Small intestine (tissue), 7 donors: Measurements from ENCODE around the gene ERMARD. TPM values are rescaled to one million over a fixed set of nuclear protein-coding genes. Genes with fewer than 3 reads are reported as not detected.

Source experiments
- DNase-seq, 2 donors: peaks; one replicate each; pipeline versions ENCODE4 v3.0.0 to v3.0.0-alpha.2; 2013
- FAIRE-seq: peaks from 2 replicates; lab custom pipeline; 2012; peaks lifted over from hg19 to GRCh38; lab: Jason Lieb, UNC
- H3K27ac ChIP-seq, 3 donors: one replicate each; pipeline ENCODE4 v1.5.1; 2013; ENCODE audit warnings: low read length in 2 of 3, mild to moderate bottlenecking in 2 of 3, control low read depth in 1 of 3, inconsistent platforms in 1 of 3, low read depth in 1 of 3, moderate library complexity in 1 of 3
- H3K27me3 ChIP-seq, 3 donors: one replicate each; pipeline ENCODE4 v1.6.1; 2013; ENCODE audit warnings: low read length in 3 of 3, inconsistent platforms in 1 of 3; ENCODE audit not compliant: control insufficient read depth in 3 of 3, insufficient read depth in 3 of 3
- H3K36me3 ChIP-seq, 3 donors: one replicate each; pipeline ENCODE4 v1.6.1; 2013; ENCODE audit warnings: low read length in 3 of 3, inconsistent platforms in 1 of 3, low read depth in 1 of 3, mild to moderate bottlenecking in 1 of 3, moderate library complexity in 1 of 3; ENCODE audit not compliant: control insufficient read depth in 3 of 3, insufficient read depth in 2 of 3
- H3K4me1 ChIP-seq, 3 donors: one replicate each; pipeline ENCODE4 v1.6.1; 2013; ENCODE audit warnings: low read length in 2 of 3, inconsistent platforms in 1 of 3, low read depth in 1 of 3, mild to moderate bottlenecking in 1 of 3, moderate library complexity in 1 of 3; ENCODE audit not compliant: control insufficient read depth in 3 of 3, insufficient read depth in 2 of 3
- H3K4me3 ChIP-seq, 3 donors: one replicate each; pipeline ENCODE4 v1.5.1; 2013; ENCODE audit warnings: low read length in 3 of 3, control low read depth in 1 of 3, inconsistent platforms in 1 of 3, low read depth in 1 of 3, mild to moderate bottlenecking in 1 of 3, moderate library complexity in 1 of 3
- H3K9me3 ChIP-seq, 2 donors: one replicate each; pipeline ENCODE4 v1.6.1; 2013; ENCODE audit warnings: low read depth in 1 of 2, low read length in 1 of 2; ENCODE audit not compliant: control insufficient read depth in 2 of 2, insufficient read depth in 1 of 2
- WGBS, 3 donors: extraction: QIAGEN DNeasy Blood & Tissue Kit; methylation state at CpG; one replicate each; pipeline ENCODE4 v1.1.7; 2013; 5-methylcytosine and 5-hydroxymethylcytosine counted together
- polyA plus RNA-seq, 4 donors: library from polyadenylated mRNA; stranded (reverse) in 3 of 4; unstranded in 1 of 4; fragments of 200-250 nt in 3 of 4; fragments of 120-200 nt in 1 of 4; gene quantifications; one replicate each; pipeline versions ENCODE4 v1.2.1 to v1.2.3, GENCODE V29; 2013
- donor health status: healthy with polysubstance abuse.
- donor health status: control.
- donor health status: control.
- donor health status: Bipolar disorder and iron deficiency.
- donor health status: healthy.

Gene ERMARD
- polyA plus RNA-seq, 4 donors, result 20.5 to 55.9 (median 33.6) TPM

- DNase-seq (no peak), FAIRE-seq (no peak)
- 68 to 78% (median 72%) methylated on average over 3 of the region's 3 CpGs for WGBS, 3 donors
- Histone ChIP-seq H3K27me3 (peaks cover 0 to 2% (median 0%) of the 10 kb centered on the region in 3 donors), H3K4me3 (no peak overlapping the region), H3K9me3 (no peaks in the 10 kb centered on the region), H3K4me1 (peaks cover 0 to 30% (median 3%) of the 10 kb centered on the region in 3 donors), H3K36me3 (no peaks in the 10 kb centered on the region), H3K27ac (no peak overlapping the region)
Observed at GRCh38 chr6:169803816-169804340, 52.5 kb downstream of the ERMARD start.

GRCh38 chr6:169804427-169804826 is 53.0 kb downstream of the ERMARD start:
- FAIRE-seq, result no peak
- Histone ChIP-seq H3K36me3 (no peaks in the 10 kb centered on the region), H3K27ac (no peak overlapping the region), H3K4me1 (peaks cover 0 to 29% (median 3%) of the 10 kb centered on the region in 3 donors), H3K4me3 (no peak overlapping the region), H3K27me3 (peaks cover 0 to 2% (median 0%) of the 10 kb centered on the region in 3 donors), H3K9me3 (no peaks in the 10 kb centered on the region)
- DNase-seq, result no peak

- 45 to 72% (median 60%) methylated on average over 7 of the region's 7 CpGs for WGBS, 3 donors
- no peak for FAIRE-seq
Observed at GRCh38 chr6:169805242-169805838, 53.9 kb downstream of the ERMARD start.

GRCh38 chr6:169806701-169807100 is 55.3 kb downstream of the ERMARD start:
- H3K4me1 ChIP-seq, result peaks cover 0 to 30% (median 0%) of the 10 kb centered on the region in 3 donors
- DNase-seq (no peak), FAIRE-seq (no peak)
- peaks cover 0 to 2% (median 0%) of the 10 kb centered on the region in 3 donors for H3K27me3 ChIP-seq
- H3K9me3 ChIP-seq, result no peaks in the 10 kb centered on the region
- H3K27ac ChIP-seq, result no peak overlapping the region
- H3K36me3 ChIP-seq, result peaks cover 0 to 2% (median 0%) of the 10 kb centered on the region in 3 donors
- H3K4me3 ChIP-seq, result no peak overlapping the region
- WGBS, 3 donors, result 68 to 80% (median 73%) methylated on average over 1 of the region's 1 CpG

More at GRCh38 chr6:169805242-169805838, 53.9 kb downstream of the ERMARD start:
- H3K9me3 ChIP-seq, result no peaks in the 10 kb centered on the region
- no peak overlapping the region for H3K27ac ChIP-seq
- H3K27me3 ChIP-seq, result peaks cover 0 to 2% (median 0%) of the 10 kb centered on the region in 3 donors
- H3K4me1 ChIP-seq, result peaks cover 0 to 34% (median 3%) of the 10 kb centered on the region in 3 donors
- no peaks in the 10 kb centered on the region for H3K36me3 ChIP-seq
- H3K4me3 ChIP-seq, result no peak overlapping the region
- no peak for DNase-seq

GRCh38 chr6:169807229-169807628 is 55.8 kb downstream of the ERMARD start:
- H3K4me3 ChIP-seq, result no peak overlapping the region
- FAIRE-seq, result no peak
- no peak for DNase-seq
- no peaks in the 10 kb centered on the region for H3K9me3 ChIP-seq
- peaks cover 0 to 25% (median 0%) of the 10 kb centered on the region in 3 donors for H3K4me1 ChIP-seq
- H3K36me3 ChIP-seq, result peaks cover 0 to 4% (median 0%) of the 10 kb centered on the region in 3 donors
- no peak overlapping the region for H3K27ac ChIP-seq
- WGBS, 3 donors, result 53 to 72% (median 59%) methylated on average over 1 of the region's 1 CpG
- peaks cover 0 to 2% (median 0%) of the 10 kb centered on the region in 3 donors for H3K27me3 ChIP-seq

- WGBS, 3 donors, result 65 to 84% (median 79%) methylated on average over 9 of the region's 9 CpGs
- DNase-seq, result no peak
Observed at GRCh38 chr6:169807699-169808607, 56.5 kb downstream of the ERMARD start.

GRCh38 chr6:169808608-169808967 is 57.2 kb downstream of the ERMARD start:
- Histone ChIP-seq H3K9me3 (no peaks in the 10 kb centered on the region), H3K27me3 (peaks cover 0 to 2% (median 0%) of the 10 kb centered on the region in 3 donors), H3K4me1 (peaks cover 0 to 21% (median 0%) of the 10 kb centered on the region in 3 donors), H3K4me3 (no peak overlapping the region), H3K27ac (no peak overlapping the region), H3K36me3 (peaks cover 0 to 4% (median 0%) of the 10 kb centered on the region in 3 donors)
- 53 to 84% (median 57%) methylated on average over 3 of the region's 3 CpGs for WGBS, 3 donors
- DNase-seq (no peak), FAIRE-seq (no peak)

More at GRCh38 chr6:169807699-169808607, 56.5 kb downstream of the ERMARD start:
- no peak for FAIRE-seq
- H3K27ac ChIP-seq, result no peak overlapping the region
- no peaks in the 10 kb centered on the region for H3K9me3 ChIP-seq
- H3K4me3 ChIP-seq, result no peak overlapping the region
- H3K27me3 ChIP-seq, result peaks cover 0 to 2% (median 0%) of the 10 kb centered on the region in 3 donors
- H3K4me1 ChIP-seq, result peaks cover 0 to 24% (median 0%) of the 10 kb centered on the region in 3 donors
- peaks cover 0 to 4% (median 0%) of the 10 kb centered on the region in 3 donors for H3K36me3 ChIP-seq

GRCh38 chr6:169809386-169809785 is 58.0 kb downstream of the ERMARD start:
- Histone ChIP-seq H3K4me3 (no peak overlapping the region), H3K9me3 (no peaks in the 10 kb centered on the region), H3K27ac (peak overlapping the region in 1 of 3 donors; percentile 80), H3K4me1 (peaks cover 0 to 21% (median 0%) of the 10 kb centered on the region in 3 donors), H3K27me3 (peaks cover 0 to 2% (median 0%) of the 10 kb centered on the region in 3 donors), H3K36me3 (peaks cover 0 to 6% (median 0%) of the 10 kb centered on the region in 3 donors)
- no peak for FAIRE-seq
- 84 to 93% (median 87%) methylated on average over 4 of the region's 4 CpGs for WGBS, 3 donors
- DNase-seq, result no peak
